ENCODE data around the gene A2M. TPM values are rescaled to one million over a fixed set of nuclear protein-coding genes. Genes with fewer than 3 reads are reported as not detected.

A2M gene
- total RNA-seq, 1 donor from 2014 or later, result 1.1 TPM

DNA sequence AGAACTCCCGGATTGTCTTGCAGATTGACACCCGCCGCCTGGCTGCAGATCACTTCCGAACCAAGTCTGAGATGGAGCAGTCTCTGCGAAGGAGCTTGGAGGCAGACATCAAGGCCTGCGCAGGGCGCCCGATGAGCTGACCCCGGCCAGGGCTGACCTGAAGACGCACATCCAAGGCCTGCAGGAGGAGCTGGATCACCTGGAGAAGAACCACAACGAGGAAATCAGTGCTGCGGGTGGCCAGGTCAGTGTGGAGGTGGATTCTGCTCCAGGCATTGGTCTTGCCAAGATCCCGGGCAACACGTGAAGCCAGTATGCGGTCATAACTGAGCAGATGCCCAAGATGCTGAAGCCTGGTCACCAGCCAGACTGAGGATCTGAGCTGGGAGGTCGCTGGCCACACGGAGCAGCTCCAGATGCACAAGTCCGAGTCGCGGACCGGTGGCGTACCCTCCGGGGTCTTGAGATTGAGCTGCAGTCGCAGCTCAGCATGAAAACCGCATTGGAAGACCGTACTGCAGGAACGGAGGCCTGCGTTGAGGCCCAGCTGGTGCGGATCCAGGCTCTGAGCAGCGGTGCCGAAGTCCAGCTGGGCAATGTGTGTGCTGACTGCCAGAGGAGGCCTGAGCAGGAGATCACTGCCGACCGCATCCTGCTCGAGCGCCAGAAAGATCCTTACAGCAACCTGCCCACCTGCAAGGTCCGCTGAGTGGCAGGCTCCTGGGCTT, 12.4 kb upstream of the A2M start:
- no peak for DNase-seq (ENCODE audit: low spot score, unreplicated experiment)
- Mint-ChIP-seq H3K27me3 (no peaks in the 10 kb centered on the region), H3K9me3 (ENCODE audit: low read depth) (peaks cover 24% of the 10 kb centered on the region), H3K4me3 (ENCODE audit: low read depth) (no peak overlapping the region), H3K27ac (no peak overlapping the region), H3K4me1 (ENCODE audit: low read depth) (peaks cover 14% of the 10 kb centered on the region), H3K36me3 (ENCODE audit: insufficient read depth) (peaks cover 15% of the 10 kb centered on the region)
- TF ChIP-seq CTCF (IDR thresholded peaks at IDR 0.05; ENCODE audit: unreplicated experiment), result no peak

DNA sequence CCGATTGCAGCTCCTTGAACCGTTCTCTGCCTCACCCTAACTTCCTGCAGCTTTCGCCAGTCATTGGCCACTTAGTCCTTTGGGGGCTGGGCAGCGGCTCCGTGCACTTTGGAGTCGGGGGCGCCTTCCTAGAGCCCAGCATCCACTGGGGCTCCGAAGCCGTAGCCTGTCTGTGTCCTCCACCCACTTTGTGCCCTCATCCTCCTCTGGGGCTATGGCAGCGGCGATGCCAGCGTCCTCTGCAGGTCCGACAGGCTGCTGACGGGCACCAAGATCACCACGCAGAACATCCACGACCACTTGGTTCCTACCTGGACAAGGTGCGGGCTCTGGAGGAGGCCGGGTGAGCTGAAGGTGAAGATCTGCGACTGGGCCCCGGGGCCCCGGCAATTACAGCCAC, 11.8 kb upstream of the A2M start:
- no peak overlapping the region for H3K27ac Mint-ChIP-seq

GRCh38 chr12:9124383-9125031, 8.8 kb upstream of the A2M start:
- Mint-ChIP-seq H3K27me3 (no peaks in the 10 kb centered on the region), H3K27ac (no peak overlapping the region), H3K4me3 (ENCODE audit: low read depth) (no peak overlapping the region), H3K9me3 (ENCODE audit: low read depth) (peaks cover 10% of the 10 kb centered on the region), H3K36me3 (ENCODE audit: insufficient read depth) (peaks cover 9% of the 10 kb centered on the region), H3K4me1 (ENCODE audit: low read depth) (peaks cover 24% of the 10 kb centered on the region)
- TF ChIP-seq CTCF (IDR thresholded peaks at IDR 0.05; ENCODE audit: unreplicated experiment), result no peak
- DNase-seq (ENCODE audit: low spot score, unreplicated experiment), result no peak

More for the DNA sequence above, 11.8 kb upstream of the A2M start:
- no peaks in the 10 kb centered on the region for H3K27me3 Mint-ChIP-seq
- H3K9me3 Mint-ChIP-seq (ENCODE audit: low read depth), result peaks cover 24% of the 10 kb centered on the region
- H3K36me3 Mint-ChIP-seq (ENCODE audit: insufficient read depth), result peaks cover 15% of the 10 kb centered on the region
- peaks cover 11% of the 10 kb centered on the region for H3K4me1 Mint-ChIP-seq (ENCODE audit: low read depth)
- no peak overlapping the region for H3K4me3 Mint-ChIP-seq (ENCODE audit: low read depth)
- no peak for DNase-seq (ENCODE audit: low spot score, unreplicated experiment)
- TF ChIP-seq CTCF (IDR thresholded peaks at IDR 0.05; ENCODE audit: unreplicated experiment), result no peak

DNA sequence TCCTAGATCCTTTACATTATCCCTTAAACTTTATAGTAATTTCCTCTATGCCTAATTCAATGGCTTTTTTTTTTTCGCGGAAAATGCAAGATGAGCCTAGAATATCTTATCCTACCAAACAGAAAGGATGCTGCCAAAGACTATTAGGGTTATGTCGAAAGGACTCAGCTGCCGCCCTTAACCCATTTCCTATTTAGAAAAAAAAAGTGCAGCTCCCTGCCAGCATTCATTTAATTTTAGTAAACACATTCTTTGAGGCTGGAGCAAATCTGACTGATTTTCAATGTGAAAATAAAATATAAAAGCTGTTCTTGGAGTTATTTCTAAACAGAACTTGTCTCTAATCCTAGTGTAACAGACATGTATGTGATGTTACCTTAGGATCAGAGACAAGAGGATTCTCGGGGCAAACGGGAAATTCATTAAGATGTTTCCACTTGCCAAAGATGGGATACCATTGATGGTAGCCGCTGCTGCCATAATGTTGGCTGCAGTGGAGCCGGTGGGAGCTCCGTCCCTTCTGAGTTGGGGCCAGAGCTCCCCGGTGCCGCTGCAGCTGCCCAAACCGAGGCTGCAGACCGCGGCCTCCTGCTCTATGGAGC, 8.2 kb upstream of the A2M start:
- H3K9me3 Mint-ChIP-seq (ENCODE audit: low read depth), result peaks cover 9% of the 10 kb centered on the region
- no peak overlapping the region for H3K27ac Mint-ChIP-seq
- TF ChIP-seq CTCF (IDR thresholded peaks at IDR 0.05; ENCODE audit: unreplicated experiment), result no peak
- no peaks in the 10 kb centered on the region for H3K27me3 Mint-ChIP-seq
- no peak overlapping the region for H3K4me3 Mint-ChIP-seq (ENCODE audit: low read depth)
- H3K4me1 Mint-ChIP-seq (ENCODE audit: low read depth), result peaks cover 28% of the 10 kb centered on the region
- peaks cover 8% of the 10 kb centered on the region for H3K36me3 Mint-ChIP-seq (ENCODE audit: insufficient read depth)
- no peak for DNase-seq (ENCODE audit: low spot score, unreplicated experiment)

GRCh38 chr12:9122091-9122609, 6.4 kb upstream of the A2M start:
- H3K4me1 Mint-ChIP-seq (ENCODE audit: low read depth), result peaks cover 30% of the 10 kb centered on the region
- H3K36me3 Mint-ChIP-seq (ENCODE audit: insufficient read depth), result peaks cover 3% of the 10 kb centered on the region
- peaks cover 7% of the 10 kb centered on the region for H3K9me3 Mint-ChIP-seq (ENCODE audit: low read depth)
- H3K27me3 Mint-ChIP-seq, result no peaks in the 10 kb centered on the region
- TF ChIP-seq CTCF (IDR thresholded peaks at IDR 0.05; ENCODE audit: unreplicated experiment), result no peak
- H3K4me3 Mint-ChIP-seq (ENCODE audit: low read depth), result peak overlapping the region; percentile 41
- no peak for DNase-seq (ENCODE audit: low spot score, unreplicated experiment)
- peak overlapping the region; percentile 73 for H3K27ac Mint-ChIP-seq
